Amniotic stem cell (primary cell): Measurements from ENCODE around the gene PHYKPL.

Experiments
- DNase-seq: peaks from one replicate; lab custom pipeline; 2025; lab: John Stamatoyannopoulos, UW

The PHYKPL gene

DNA sequence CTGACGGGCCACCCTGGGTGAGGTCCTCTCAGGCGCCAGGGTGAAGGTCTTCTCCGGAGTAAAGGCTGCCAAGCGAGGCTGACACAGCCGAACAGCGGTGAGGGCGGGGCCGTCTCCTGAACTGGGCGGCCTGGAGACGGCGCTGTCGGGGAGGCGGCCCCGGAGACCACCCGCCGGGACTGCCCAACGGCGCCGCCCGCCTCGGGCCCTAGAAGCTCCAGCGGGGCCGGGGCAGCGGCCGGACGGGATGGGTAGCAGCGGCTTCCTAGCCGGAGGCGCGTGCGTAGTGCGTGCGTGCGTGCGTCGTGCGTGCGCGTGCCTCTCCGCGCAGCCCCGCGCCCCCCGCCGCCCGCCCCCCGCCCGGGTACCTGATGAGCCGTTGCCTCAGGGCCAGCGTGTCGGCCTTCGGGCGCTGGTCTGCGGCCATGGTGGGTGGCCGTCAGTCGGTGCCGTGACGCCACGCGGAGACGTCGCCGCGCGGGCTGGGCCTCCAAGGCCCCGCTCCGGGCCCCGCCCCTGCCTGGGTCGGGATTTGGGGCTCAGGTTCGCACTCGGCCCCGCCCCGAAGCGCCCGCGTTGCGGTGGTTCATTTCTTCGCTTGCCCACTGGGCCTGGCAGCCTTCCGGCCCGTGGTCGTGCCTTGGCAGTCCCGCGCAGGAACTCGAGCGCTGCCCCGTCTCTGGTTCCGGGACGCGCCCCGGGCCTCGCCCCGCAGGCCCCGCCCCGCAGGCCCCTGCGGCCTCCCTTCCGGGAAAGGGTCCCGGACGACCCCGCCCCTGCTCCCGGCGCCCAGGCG, at the start of gene PHYKPL:
TSS of gene PHYKPL (minus strand) at position 679 of the 796 bp plus-strand sequence. CDS start at position 427, 252 bp downstream.
- DNase-seq, result no peak

- DNase-seq, result no peak
These were observed 49.8 kb upstream of the PHYKPL start for GRCh38 chr5:178282391-178282790.

DNA sequence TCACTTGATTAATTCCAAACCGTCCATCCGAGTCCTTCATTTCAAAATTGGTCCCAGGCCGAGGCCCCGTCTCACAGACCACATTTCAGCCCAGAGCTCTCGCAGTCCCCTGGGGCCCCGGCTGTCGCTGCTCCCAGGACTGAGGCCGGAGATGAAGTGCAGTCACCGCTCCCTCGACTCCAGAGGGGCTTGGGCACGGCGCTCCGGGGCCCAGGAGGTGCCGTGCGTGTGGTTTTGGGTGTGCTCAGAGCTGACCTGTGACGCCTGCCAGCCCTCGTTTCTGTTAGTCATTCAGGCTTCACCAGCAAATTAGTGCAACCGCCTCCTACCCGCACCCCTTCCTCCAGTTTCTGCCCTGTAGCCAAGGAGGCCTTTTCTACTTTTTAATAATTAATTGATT, 48.7 kb upstream of the PHYKPL start:
- DNase-seq, result no peak

DNA sequence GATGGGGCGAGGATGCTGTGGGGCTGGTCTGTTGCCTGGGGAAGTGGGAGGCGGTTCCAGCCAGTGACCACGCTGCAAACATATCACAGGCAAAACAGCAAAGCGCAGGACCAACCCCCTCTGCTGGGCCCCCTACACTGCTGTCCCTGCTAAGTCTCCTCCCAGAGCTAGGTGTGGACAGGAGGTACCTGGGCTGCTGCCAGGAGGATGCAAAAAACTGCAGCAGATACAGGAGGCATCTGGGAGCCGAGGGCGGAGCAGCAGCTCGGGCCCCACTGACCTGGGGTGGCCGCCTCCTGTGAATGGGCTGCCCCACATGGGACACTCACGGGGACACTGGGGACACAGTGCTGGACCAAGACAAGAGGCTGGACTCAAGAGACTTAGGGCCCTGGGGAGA, 48.0 kb upstream of the PHYKPL start:
- no peak for DNase-seq

GRCh38 chr5:178279723-178280438, 47.3 kb upstream of the PHYKPL start:
- no peak for DNase-seq

- DNase-seq, result no peak
These were observed 46.6 kb upstream of the PHYKPL start for GRCh38 chr5:178279026-178279722.

- no peak for DNase-seq
These were observed 45.9 kb upstream of the PHYKPL start for GRCh38 chr5:178278358-178279023.

DNA sequence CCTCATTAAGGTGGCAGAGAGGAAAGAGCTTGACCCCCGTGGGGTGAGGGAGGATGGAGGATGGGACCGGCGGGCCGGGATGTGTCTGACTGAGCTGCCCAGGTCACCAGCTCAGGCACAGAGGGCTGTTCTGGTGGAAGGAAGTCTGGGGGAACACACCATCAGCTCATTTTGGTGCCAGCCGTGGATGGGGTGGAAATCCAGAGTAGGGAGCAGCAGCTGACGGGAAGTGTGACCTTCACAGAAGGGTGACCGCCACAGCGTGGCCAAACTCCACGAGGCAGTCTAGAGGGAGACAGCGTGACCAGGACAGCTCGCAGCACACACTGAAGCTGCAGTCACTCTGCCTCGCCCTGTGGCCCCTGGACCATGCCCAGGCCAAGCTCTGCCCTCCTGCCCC, 45.3 kb upstream of the PHYKPL start:
- DNase-seq, result no peak

DNA sequence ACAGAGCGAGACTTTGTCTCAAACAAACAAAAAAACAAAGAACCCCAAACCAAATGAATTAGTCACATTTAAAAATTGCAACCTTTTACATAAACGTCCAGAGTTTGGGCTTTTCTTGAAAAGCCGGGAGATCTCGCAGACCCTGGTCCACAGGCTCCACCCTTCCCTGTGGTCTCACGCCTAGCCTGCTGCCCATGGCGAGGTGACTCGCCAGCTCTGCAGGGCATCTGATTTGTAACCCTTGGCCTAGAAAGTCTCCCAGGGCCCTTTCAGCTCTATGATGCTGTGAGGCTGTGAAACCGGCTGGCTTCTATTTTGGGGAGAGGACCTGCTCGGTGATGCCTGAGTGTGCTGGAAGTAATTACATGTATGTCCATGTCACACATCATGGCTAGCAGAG, 44.7 kb upstream of the PHYKPL start:
- no peak for DNase-seq

DNA sequence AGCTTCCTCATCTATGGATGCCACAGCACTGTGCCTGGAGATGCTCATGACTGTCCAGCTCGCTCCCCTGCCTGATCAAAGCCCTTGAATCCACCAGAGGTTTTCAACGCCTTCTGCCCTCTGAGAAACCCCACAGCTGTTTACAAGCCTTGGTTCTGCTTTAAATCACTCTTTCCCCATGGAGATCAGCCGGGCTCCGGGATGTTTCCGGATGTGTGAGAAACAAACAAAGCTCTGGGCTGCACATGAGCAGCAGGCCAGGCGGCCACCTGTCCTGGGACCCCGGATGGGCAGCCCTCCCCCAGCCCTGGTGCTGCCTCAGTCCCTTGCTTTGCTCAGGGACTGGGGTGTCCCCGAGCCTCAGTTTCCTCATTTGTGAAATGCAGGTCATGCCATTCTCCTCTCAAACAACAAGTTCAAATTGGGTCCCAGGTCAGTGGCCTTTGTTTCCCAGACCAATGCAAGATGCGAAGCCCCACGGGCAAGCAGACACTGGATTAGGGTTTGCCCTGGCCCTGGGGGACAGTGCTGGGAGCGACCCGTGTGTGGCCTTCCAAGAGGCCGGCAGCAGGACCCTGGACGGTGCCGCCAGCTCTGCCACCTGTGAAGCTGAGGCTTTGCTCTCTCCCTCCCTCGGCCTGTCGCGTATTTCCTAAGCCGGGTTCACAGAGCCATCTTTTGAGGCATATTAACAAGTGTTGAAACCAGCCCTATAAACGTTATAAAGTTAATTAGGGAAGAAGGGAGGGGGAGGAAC, 42.4 kb upstream of the PHYKPL start:
- DNase-seq, result no peak

DNA sequence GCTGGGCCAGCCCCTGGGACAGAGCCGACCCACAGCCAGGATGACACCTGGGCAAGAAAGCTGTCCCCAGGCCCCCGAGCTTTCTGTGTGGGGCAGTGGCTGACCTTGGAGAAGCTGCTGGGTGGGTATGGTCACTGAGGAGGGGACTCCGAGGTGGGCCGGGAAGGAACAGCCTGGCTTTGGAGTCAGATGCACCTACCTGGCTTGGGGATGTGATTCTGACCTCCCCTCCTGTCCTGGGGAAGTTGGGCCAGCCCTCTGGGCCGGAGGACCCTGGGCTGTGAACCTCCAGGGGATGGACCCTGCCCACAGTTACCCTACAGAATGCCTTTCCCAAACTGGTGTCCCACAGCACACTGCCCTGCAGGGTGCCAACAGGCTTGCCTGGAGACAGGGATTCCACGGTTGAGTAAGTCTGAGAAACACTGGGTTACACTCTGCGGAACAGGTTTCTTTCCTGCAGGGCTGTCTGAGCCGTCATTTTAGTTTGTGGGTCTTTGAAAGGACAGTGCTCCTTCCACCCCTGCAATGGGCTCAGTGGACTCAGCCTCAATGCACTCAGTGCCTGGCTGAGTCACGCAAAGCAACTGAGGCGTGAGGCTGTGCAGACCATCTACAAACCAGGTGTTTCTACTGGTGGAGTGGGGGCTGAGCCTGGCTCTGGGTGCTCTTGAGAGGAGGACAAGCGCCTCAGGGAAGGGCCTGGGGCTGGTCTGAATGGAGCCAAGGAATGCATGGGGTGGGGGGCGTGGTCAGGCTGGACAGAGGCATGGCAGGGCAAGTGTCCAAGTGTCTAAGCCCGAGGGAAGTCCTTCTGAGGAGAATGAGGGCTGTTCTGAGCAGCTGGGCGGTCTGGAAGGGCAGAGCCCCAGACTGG, 41.3 kb upstream of the PHYKPL start:
- no peak for DNase-seq

DNA sequence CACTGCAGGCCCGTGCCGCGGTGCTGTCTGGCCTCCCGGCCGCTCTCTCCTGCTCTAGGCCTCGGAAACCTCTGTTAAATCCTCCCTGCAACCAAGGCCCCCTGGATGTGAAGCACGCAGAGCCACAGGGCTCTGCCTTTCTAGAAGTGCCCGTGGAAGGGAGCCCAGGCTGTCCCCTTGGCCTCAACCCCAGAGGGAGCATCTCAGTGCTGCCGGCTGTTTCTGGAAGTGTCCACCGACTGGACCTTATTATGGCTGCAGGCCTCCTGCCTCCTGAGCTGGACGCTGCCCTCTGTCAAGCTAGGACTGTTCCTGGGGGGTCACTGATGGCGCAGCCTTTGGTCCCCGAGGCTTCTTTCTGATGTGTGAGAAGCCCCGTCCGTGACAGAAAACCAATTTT, 40.4 kb upstream of the PHYKPL start:
- no peak for DNase-seq

GRCh38 chr5:178272591-178272990, 40.0 kb upstream of the PHYKPL start:
- no peak for DNase-seq

DNA sequence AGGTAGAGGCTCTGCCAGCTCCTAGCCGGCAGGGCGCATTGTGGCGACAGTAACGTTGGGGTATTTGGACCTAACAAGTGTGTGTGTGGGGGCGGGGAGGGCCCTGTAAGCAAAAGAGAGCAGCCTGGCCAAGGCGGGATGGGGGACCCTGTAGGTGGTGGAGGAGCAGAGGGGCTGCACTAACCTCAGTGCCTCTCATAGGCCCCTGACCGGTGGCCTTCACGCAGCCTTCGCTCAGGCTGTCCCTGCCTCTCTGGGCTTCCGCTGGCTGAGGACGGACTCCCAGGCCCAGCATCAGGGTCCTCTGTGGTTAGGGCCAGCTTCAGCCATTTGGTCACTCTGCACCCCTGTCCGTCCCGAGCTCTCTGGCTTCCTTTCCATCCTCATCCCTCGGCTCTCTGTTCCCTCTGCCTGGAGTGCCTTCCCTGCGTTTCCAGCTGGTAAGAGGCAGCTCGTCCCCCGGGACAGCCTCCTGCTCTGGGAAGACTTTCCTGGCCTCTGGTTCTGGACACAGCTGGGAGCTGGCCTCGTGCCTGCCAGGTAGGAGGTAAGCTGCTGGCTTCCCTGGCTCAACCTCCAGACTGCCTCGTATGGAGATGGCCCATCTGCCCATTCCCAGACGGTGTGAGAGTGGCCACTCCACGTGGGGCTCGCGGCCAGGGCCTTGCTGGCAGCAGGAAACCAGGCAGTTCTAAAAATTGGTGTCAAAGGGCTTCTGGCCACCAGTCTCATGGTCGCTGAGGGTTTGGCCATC, 39.3 kb upstream of the PHYKPL start:
- no peak for DNase-seq

- no peak for DNase-seq
These were observed 38.6 kb upstream of the PHYKPL start for GRCh38 chr5:178271231-178271630.

DNA sequence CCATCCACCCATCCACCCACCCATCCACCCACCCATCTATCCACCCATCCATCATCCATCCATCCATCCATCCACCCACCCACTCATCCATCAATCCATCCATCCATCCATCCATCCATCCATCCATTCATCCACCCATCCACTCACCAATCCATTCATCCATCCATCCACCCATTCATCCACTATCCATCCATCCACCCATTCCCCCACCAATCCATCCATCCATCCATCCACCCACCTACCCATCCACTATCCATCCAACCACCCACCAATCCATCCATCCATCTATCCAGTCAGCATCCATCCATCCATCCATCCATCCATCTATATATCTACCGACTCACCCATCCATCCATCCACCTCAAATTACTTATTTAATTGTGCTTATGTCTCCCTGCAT, 36.9 kb upstream of the PHYKPL start:
- DNase-seq, result no peak

DNA sequence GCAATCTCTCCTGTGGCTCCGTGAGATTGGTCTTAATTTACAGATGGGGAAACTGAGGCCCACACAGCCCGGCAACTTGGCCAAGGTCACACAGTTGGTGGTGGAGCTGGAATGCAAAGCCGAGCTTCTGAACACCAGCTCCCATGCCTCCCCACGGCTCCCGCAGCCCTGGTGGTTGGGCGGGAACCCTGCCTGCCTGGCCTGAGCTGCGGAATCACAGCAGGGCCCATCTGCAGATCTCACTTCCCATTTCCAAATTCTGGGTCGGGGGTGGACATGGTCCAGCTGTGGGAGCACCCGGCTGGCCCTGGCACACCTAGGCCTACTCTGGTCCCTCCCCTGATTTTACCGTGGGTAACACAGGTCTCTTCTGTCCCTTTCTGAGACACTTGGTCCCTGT, 35.3 kb upstream of the PHYKPL start:
- DNase-seq, result no peak

DNA sequence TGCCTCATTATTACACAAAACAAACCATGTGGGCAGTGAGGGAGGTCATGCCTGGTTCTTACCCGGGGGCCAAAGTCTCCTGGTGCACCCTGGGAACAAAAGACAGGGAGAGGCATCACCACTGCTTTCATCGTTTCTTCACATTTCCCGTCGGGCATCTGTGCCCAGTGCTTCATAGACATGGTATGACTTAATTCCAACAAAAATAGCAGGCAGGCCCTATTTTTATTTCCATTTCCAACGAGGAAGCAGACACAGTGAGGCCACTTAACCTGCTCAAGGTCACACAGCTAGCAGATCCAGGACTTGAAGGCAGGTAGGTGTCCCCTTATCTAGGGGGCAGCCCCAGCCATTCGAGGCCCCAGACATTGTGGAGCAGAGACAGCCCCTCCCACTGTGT, 34.6 kb upstream of the PHYKPL start:
- DNase-seq, result no peak

DNA sequence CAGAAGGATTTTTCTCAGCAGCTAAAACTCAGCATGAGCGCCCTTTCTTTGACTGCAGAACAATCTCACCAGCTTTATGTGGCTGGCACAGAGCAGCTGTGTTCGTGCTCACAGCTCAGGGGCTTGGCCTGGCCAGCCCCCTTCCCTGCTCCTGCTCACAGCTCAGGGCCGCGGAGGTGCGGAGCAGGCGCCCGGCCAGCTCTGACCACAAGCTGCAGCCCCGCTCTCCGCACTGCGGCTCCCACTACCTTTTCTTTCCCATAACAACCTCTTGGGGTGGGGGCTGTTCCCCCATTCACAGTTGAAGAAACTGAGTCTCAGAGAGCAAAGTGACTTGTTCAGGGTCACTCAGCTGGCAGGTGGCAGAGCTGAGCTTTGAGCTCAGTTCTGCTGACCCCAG, 34.0 kb upstream of the PHYKPL start:
- DNase-seq, result no peak

- DNase-seq, result no peak
These were observed 33.1 kb upstream of the PHYKPL start for GRCh38 chr5:178265746-178266145.
